Hepatocyte (in vitro differentiated cells): ENCODE data around the gene NMRK1. TPM values are rescaled to one million over a fixed set of nuclear protein-coding genes. Genes with fewer than 3 reads are reported as not detected.
A peak's percentile ranks its signal among the peaks of the same experiment; 100 is the strongest.

Experiments used
- DNase-seq: peaks from one replicate; pipeline ENCODE4 v3.0.0-alpha.2; 2016; ENCODE audit warnings: low spot score
- H2AFZ ChIP-seq: fragments of 200-600 bp; sonication (generic); 2 replicates; pipeline ENCODE4 v1.6.0; 2016; ENCODE audit warnings: antibody characterized with exemption, mild to moderate bottlenecking
- H3K27ac ChIP-seq: fragments of 200-600 bp; sonication (generic); 2 replicates; pipeline ENCODE4 v1.5.1; 2016; ENCODE audit warnings: mild to moderate bottlenecking
- H3K27me3 ChIP-seq: fragments of 200-600 bp; sonication (generic); 2 replicates; pipeline ENCODE4 v1.6.1; 2016
- H3K36me3 ChIP-seq: fragments of 200-600 bp; sonication (generic); replicated peaks from 2 replicates; pipeline ENCODE4 v1.5.1; 2016; ENCODE audit warnings: low read depth; ENCODE audit not compliant: insufficient read depth
- H3K4me1 ChIP-seq: fragments of 200-600 bp; sonication (generic); 2 replicates; pipeline ENCODE4 v1.5.1; 2016; ENCODE audit warnings: mild to moderate bottlenecking, moderate library complexity; ENCODE audit not compliant: insufficient read depth
- H3K4me2 ChIP-seq: fragments of 200-600 bp; sonication (generic); 2 replicates; pipeline ENCODE4 v1.6.0; 2016
- H3K4me3 ChIP-seq: fragments of 200-600 bp; sonication (generic); 2 replicates; pipeline ENCODE4 v1.5.1; 2016; ENCODE audit warnings: mild to moderate bottlenecking
- H3K79me2 ChIP-seq: fragments of 200-600 bp; sonication (generic); 2 replicates; pipeline ENCODE4 v1.6.0; 2017; ENCODE audit warnings: mild to moderate bottlenecking
- H3K9me2 ChIP-seq: fragments of 200-600 bp; sonication (generic); replicated peaks from 2 replicates; pipeline ENCODE4 v1.6.0; 2017; ENCODE audit warnings: mild to moderate bottlenecking; ENCODE audit not compliant: insufficient read depth
- H3K9me3 ChIP-seq: fragments of 200-600 bp; sonication (generic); 2 replicates; pipeline ENCODE4 v1.5.1; 2016; ENCODE audit warnings: low read depth, mild to moderate bottlenecking
- H4K20me1 ChIP-seq: fragments of 200-600 bp; sonication (generic); 2 replicates; pipeline ENCODE4 v1.6.0; 2016; ENCODE audit warnings: mild to moderate bottlenecking; ENCODE audit not compliant: insufficient read depth, poor library complexity, severe bottlenecking
- CTCF ChIP-seq: fragments of 200-600 bp; sonication (generic); IDR thresholded peaks from 2 replicates; pipeline ENCODE4 v1.5.1; 2016; ENCODE audit warnings: antibody characterized with exemption, mild to moderate bottlenecking; ENCODE audit not compliant: poor library complexity
- EZH2 ChIP-seq: fragments of 200-600 bp; sonication (generic); IDR thresholded peaks from 2 replicates; pipeline ENCODE4 v1.6.1; 2016; ENCODE audit warnings: antibody characterized with exemption, mild to moderate bottlenecking, borderline replicate concordance
- EZH2phosphoT487 ChIP-seq: fragments of 200-600 bp; sonication (generic); IDR thresholded peaks from one replicate; pipeline ENCODE4 v1.6.1; 2018; ENCODE audit warnings: antibody characterized with exemption, mild to moderate bottlenecking, low read depth, moderate library complexity; ENCODE audit not compliant: unreplicated experiment, severe bottlenecking
- WGBS: methylation state at CpG from one replicate; pipeline ENCODE4 v1.1.6; 2016; ENCODE audit warnings: low lambda C conversion rate; ENCODE audit errors: missing lambda C conversion rate; 5-methylcytosine and 5-hydroxymethylcytosine counted together
- polyA plus RNA-seq: library from polyadenylated mRNA; unstranded; fragments of >200 nt; fragmentation: Nextera tagmentation; extraction: Ambion mirVana; gene quantifications from 2 replicates; pipeline ENCODE4 v1.2.1, GENCODE V29; 2016
- total RNA-seq: library from RNA; depleted of rRNA; stranded (reverse); fragments of >200 nt; gene quantifications from 2 replicates; pipeline ENCODE4 v1.2.3, GENCODE V29; 2014

The NMRK1 gene
- total and polyA plus RNA-seq, 2 experiments from 2014 or later: 13.6 to 16.1 TPM

- Histone ChIP-seq H3K4me3 (peak overlapping the region; percentile 43), H3K36me3 (no peaks in the 10 kb centered on the region), H2AFZ (peak overlapping the region; percentile 74), H3K27ac (peak overlapping the region; percentile 90), H3K4me2 (peak overlapping the region; percentile 87), H3K9me2 (no peaks in the 10 kb centered on the region), H4K20me1 (no peaks in the 10 kb centered on the region), H3K4me1 (peaks cover 13% of the 10 kb centered on the region), H3K79me2 (peaks cover 49% of the 10 kb centered on the region), H3K9me3 (no peaks in the 10 kb centered on the region), H3K27me3 (no peaks in the 10 kb centered on the region)
- peak; percentile 77 for DNase-seq
- TF ChIP-seq EZH2: no peak
- peak; percentile 34 for TF ChIP-seq CTCF
- no peak for TF ChIP-seq EZH2phosphoT487
- under 1% methylated on average over 43 of the region's 43 CpGs for WGBS
These were observed 854 bp upstream of the NMRK1 start for GRCh38 chr9:75088646-75089372.

GRCh38 chr9:75087289-75087823 lies 599 bp downstream of the NMRK1 start:
- DNase-seq: peak; percentile 42
- 3% methylated on average over 20 of the region's 20 CpGs for WGBS
- Histone ChIP-seq H3K36me3 (no peaks in the 10 kb centered on the region), H3K9me3 (no peaks in the 10 kb centered on the region), H3K4me3 (peak overlapping the region; percentile 82), H3K27me3 (no peaks in the 10 kb centered on the region), H3K27ac (peak overlapping the region; percentile 93), H3K4me2 (peak overlapping the region; percentile 83), H3K79me2 (peaks cover 35% of the 10 kb centered on the region), H4K20me1 (no peaks in the 10 kb centered on the region), H2AFZ (peak overlapping the region; percentile 65), H3K4me1 (peaks cover 13% of the 10 kb centered on the region), H3K9me2 (no peaks in the 10 kb centered on the region)
- TF ChIP-seq EZH2 (no peak), CTCF (no peak), EZH2phosphoT487 (no peak)

GRCh38 chr9:75086541-75087288 lies 1.2 kb downstream of the NMRK1 start:
- H3K4me3 ChIP-seq: peak overlapping the region; percentile 82
- H2AFZ ChIP-seq: peak overlapping the region; percentile 65
- no peaks in the 10 kb centered on the region for H3K27me3 ChIP-seq
- TF ChIP-seq CTCF (no peak), EZH2 (no peak), EZH2phosphoT487 (no peak)
- peak overlapping the region; percentile 93 for H3K27ac ChIP-seq
- peak; percentile 28 for DNase-seq
- no peaks in the 10 kb centered on the region for H3K9me3 ChIP-seq
- WGBS: 31% methylated on average over 16 of the region's 16 CpGs
- no peaks in the 10 kb centered on the region for H3K9me2 ChIP-seq
- peaks cover 28% of the 10 kb centered on the region for H3K79me2 ChIP-seq
- H3K4me2 ChIP-seq: peak overlapping the region; percentile 83
- no peaks in the 10 kb centered on the region for H4K20me1 ChIP-seq
- no peaks in the 10 kb centered on the region for H3K36me3 ChIP-seq
- peaks cover 13% of the 10 kb centered on the region for H3K4me1 ChIP-seq
